GM12878 (cell line): Measurements from ENCODE around the gene ANO3. TPM values are rescaled to one million over a fixed set of nuclear protein-coding genes. Genes with fewer than 3 reads are reported as not detected.

Experiments used
- ATAC-seq: fragments of 200-7000 bp; cut with Tn5 transposase; 3 replicates; pipeline ENCODE4 v1.9.1; 2020; ENCODE audit warnings: mild to moderate bottlenecking, moderate library complexity
- BruUV-seq: library from RNA; stranded (reverse); fragments of 400-500 nt; replicated peaks from 2 replicates; lab custom pipeline; 2021; lab: Mats Ljungman, UMichigan
- CTCF ChIA-PET: fragments of 300-600 bp; sonication (Branson Sonifier 250); formaldehyde crosslinking; extraction: SDS; loops from one replicate; lab custom pipeline; 2021; ENCODE audit warnings: inconsistent platforms; lab: Yijun Ruan, JAX
- POLR2A ChIA-PET: fragments of 350-600 bp; formaldehyde crosslinking; extraction: SDS; loops from one replicate; lab custom pipeline; 2021; ENCODE audit warnings: inconsistent platforms; lab: Charles Lee
- RAD21 ChIA-PET: fragments of 300-600 bp; sonication (Branson Sonifier 250); formaldehyde crosslinking; loops from one replicate; lab custom pipeline; 2023; ENCODE audit warnings: antibody characterized with exemption; ENCODE audit not compliant: unreplicated experiment; lab: Charles Lee
- SMC1A ChIA-PET: fragments of 300-600 bp; sonication (Branson Sonifier 250); formaldehyde crosslinking; loops from one replicate; lab custom pipeline; 2023; ENCODE audit not compliant: unreplicated experiment, uncharacterized antibody; lab: Charles Lee
- DNase-seq: peaks from one replicate; pipeline ENCODE4 v3.0.0-alpha.2; 2011; ENCODE audit warnings: low read depth, low spot score
- FAIRE-seq: peaks from 3 replicates; lab custom pipeline; 2011; peaks lifted over from hg19 to GRCh38; lab: Jason Lieb, UNC
- H2AFZ ChIP-seq: 2 replicates; pipeline ENCODE4 v1.6.0; 2011; ENCODE audit warnings: low read depth, low read length, control low read depth; ENCODE audit not compliant: control insufficient read depth
- H3K27ac ChIP-seq: 2 replicates; pipeline ENCODE4 v1.5.1; 2011; ENCODE audit warnings: control low read depth; ENCODE audit not compliant: control insufficient read depth, insufficient read depth
- H3K27me3 ChIP-seq, 2 experiments: replicated peaks in 1 of 2; 2 replicates each; pipeline versions ENCODE4 v1.6.0 to v1.6.1; 2011; ENCODE audit warnings: low read length in 1 of 2; ENCODE audit not compliant: control insufficient read depth in 2 of 2, insufficient read depth in 2 of 2
- H3K36me3 ChIP-seq, 2 experiments: 2 replicates each; pipeline ENCODE4 v1.5.1; 2011; ENCODE audit warnings: low read length in 1 of 2; ENCODE audit not compliant: control insufficient read depth in 2 of 2, insufficient read depth in 2 of 2
- H3K4me1 ChIP-seq: 2 replicates; pipeline ENCODE4 v1.6.1; 2011; ENCODE audit warnings: mild to moderate bottlenecking, low read length, moderate library complexity, mixed read lengths; ENCODE audit not compliant: control insufficient read depth, insufficient read depth
- H3K4me2 ChIP-seq: 2 replicates; pipeline ENCODE4 v1.6.0; 2011; ENCODE audit warnings: control low read depth; ENCODE audit not compliant: control insufficient read depth, insufficient read depth
- H3K4me3 ChIP-seq: fragments of 200-600 bp; sonication (generic); 2 replicates; pipeline ENCODE4 v1.5.1; 2016
- H3K79me2 ChIP-seq: 2 replicates; pipeline ENCODE4 v1.6.0; 2011; ENCODE audit warnings: low read length; ENCODE audit not compliant: control insufficient read depth, insufficient read depth
- H3K9ac ChIP-seq: 2 replicates; pipeline ENCODE4 v1.8.0; 2011; ENCODE audit warnings: low read length, control low read depth, mixed read lengths; ENCODE audit not compliant: control insufficient read depth, insufficient read depth
- H3K9me3 ChIP-seq: replicated peaks from 3 replicates; pipeline ENCODE4 v1.5.1; 2011; ENCODE audit warnings: mild to moderate bottlenecking, low read length; ENCODE audit not compliant: control insufficient read depth, insufficient read depth
- H4K20me1 ChIP-seq: 2 replicates; pipeline ENCODE4 v1.6.0; 2011; ENCODE audit not compliant: control insufficient read depth, insufficient read depth
- BCL11A ChIP-seq: IDR thresholded peaks from 2 replicates; pipeline ENCODE4 v1.6.1; 2011; ENCODE audit warnings: low read depth, low read length
- E4F1 ChIP-seq: fragments of 450-650 bp; IDR thresholded peaks from 2 replicates; pipeline ENCODE4 v1.6.1; 2018; ENCODE audit warnings: borderline replicate concordance, mild to moderate bottlenecking; ENCODE audit not compliant: partially characterized antibody
- FOXK2 ChIP-seq: fragments of 450-650 bp; IDR thresholded peaks from 2 replicates; pipeline ENCODE4 v1.6.1; 2017; ENCODE audit warnings: mild to moderate bottlenecking, moderate library complexity
- HDAC6 ChIP-seq: fragments of 200-600 bp; sonication (generic); IDR thresholded peaks from one replicate; pipeline ENCODE4 v1.8.0; 2017; ENCODE audit warnings: antibody characterized with exemption; ENCODE audit not compliant: unreplicated experiment
- IRF3 ChIP-seq: fragments of 450-650 bp; IDR thresholded peaks from 2 replicates; pipeline ENCODE4 v1.6.1; 2014; ENCODE audit warnings: mild to moderate bottlenecking
- MTA3 ChIP-seq: IDR thresholded peaks from 2 replicates; pipeline ENCODE4 v1.6.1; 2012; ENCODE audit warnings: low read length, inconsistent platforms, borderline replicate concordance
- MXI1 ChIP-seq: fragments of 150-350 bp; IDR thresholded peaks from 2 replicates; pipeline ENCODE4 v1.6.1; 2011; ENCODE audit warnings: low read depth, mild to moderate bottlenecking, inconsistent platforms, low read length, improper control_type of control experiment
- POLR2AphosphoS2 ChIP-seq: IDR thresholded peaks from 2 replicates; pipeline ENCODE4 v1.6.1; 2011; ENCODE audit warnings: low read depth, mild to moderate bottlenecking, low read length, improper control_type of control experiment, moderate library complexity
- SMC3 ChIP-seq: IDR thresholded peaks from 2 replicates; pipeline ENCODE4 v1.6.1; 2011; ENCODE audit warnings: low read length, improper control_type of control experiment, borderline replicate concordance
- SPI1 ChIP-seq: IDR thresholded peaks from 2 replicates; pipeline ENCODE4 v1.6.1; 2011; ENCODE audit warnings: low read depth, mild to moderate bottlenecking, low read length, moderate library complexity, borderline replicate concordance; ENCODE audit not compliant: insufficient read depth
- WGBS: methylation state at CpG from one replicate; pipeline ENCODE4 v1.1.6; 2016; ENCODE audit warnings: low lambda C conversion rate; ENCODE audit not compliant: insufficient replicate concordance, insufficient coverage; ENCODE audit errors: missing lambda C conversion rate; 5-methylcytosine and 5-hydroxymethylcytosine counted together
- in situ Hi-C: fragments of 300-500 bp; cut with MboI; formaldehyde crosslinking; loops from 9 replicates; pipeline ENCODE4 v1.14.3; 2018; ENCODE audit warnings: mixed read lengths
- intact Hi-C: fragments of 100-400 bp; cut with micrococcal nuclease; formaldehyde crosslinking; loops from one replicate; pipeline ENCODE4 v1.14.2; 2022; ENCODE audit not compliant: unreplicated experiment
- polyA plus RNA-seq, 11 experiments: library from polyadenylated mRNA; depleted of rRNA in 4 of 11; unstranded in 6 of 11; stranded (reverse) in 5 of 11; fragments of >200 nt; fragmentation: Nextera tagmentation in 4 of 11; fragmentation: Illumina TruSeq in 1 of 11; extraction: Ambion mirVana in 4 of 11; extraction: Trizol in 1 of 11; gene quantifications; 1 replicate in 1 of 11; 2 replicates in 10 of 11; pipeline versions ENCODE4 v1.2.1 to v1.2.3, GENCODE V29; 2011 to 2016; ENCODE audit warnings: inconsistent platforms in 2 of 11, missing spikeins in 2 of 11, low read depth in 1 of 11
- total RNA-seq, 4 experiments: library from RNA; depleted of rRNA in 3 of 4; stranded (reverse); fragments of >200 nt in 3 of 4; fragmentation: Illumina TruSeq in 1 of 4; extraction: Trizol in 1 of 4; gene quantifications; 2 replicates each; pipeline versions ENCODE4 v1.2.1 to v1.2.3, GENCODE V29; 2013 to 2021

Gene ANO3
- total and polyA plus RNA-seq, 10 of the 15 experiments (the other 5 are each of a cell fraction or from before 2014, with no cell fraction given) = 0.13 to 5.9 (median 0.44) TPM

GRCh38 chr11:26706181-26706580, 374.3 kb downstream of the ANO3 start:
- Histone ChIP-seq H3K9ac (no peak overlapping the region), H3K4me1 (no peaks in the 10 kb centered on the region), H2AFZ (no peak overlapping the region), H3K36me3 (no peaks in the 10 kb centered on the region), H3K79me2 (no peaks in the 10 kb centered on the region), H3K4me3 (no peak overlapping the region), H3K4me2 (no peak overlapping the region), H3K9me3 (no peaks in the 10 kb centered on the region), H4K20me1 (no peaks in the 10 kb centered on the region), H3K27ac (no peak overlapping the region), H3K27me3 (no peaks in the 10 kb centered on the region)
- 0% methylated on average over 1 of the region's 1 CpG for WGBS
- in situ Hi-C loops (no loop called here), intact Hi-C loops (no loop called here)
- POLR2A ChIA-PET = no interaction called here
- DNase-seq = no peak
- CTCF ChIA-PET = no interaction called here
- no peak for FAIRE-seq
- RAD21 ChIA-PET = no interaction called here
- no peak for TF ChIP-seq IRF3
- no peak for TF ChIP-seq BCL11A
- no peak for TF ChIP-seq E4F1
- TF ChIP-seq FOXK2 = no peak
- no peak for TF ChIP-seq POLR2AphosphoS2
- TF ChIP-seq SPI1 = no peak
- TF ChIP-seq MTA3 = no peak
- no peak for TF ChIP-seq MXI1
- no peak for TF ChIP-seq HDAC6
- TF ChIP-seq SMC3 = no peak
- no TSS peak for BruUV-seq
- SMC1A ChIA-PET = no interaction called here
- no peak for ATAC-seq
